Mucosa of rectum (tissue), 2 donors: Measurements from ENCODE around the gene PI4K2A.

Experiments
- H3K27ac ChIP-seq, 2 donors: one replicate each; pipeline ENCODE4 v1.7.0; 2013; ENCODE audit warnings: inconsistent platforms in 2 of 2, low read depth in 2 of 2, low read length in 2 of 2
- H3K27me3 ChIP-seq, 2 donors: one replicate each; pipeline ENCODE4 v1.7.0; 2013; ENCODE audit warnings: low read length in 2 of 2; ENCODE audit not compliant: control insufficient read depth in 2 of 2, insufficient read depth in 2 of 2
- H3K36me3 ChIP-seq, 2 donors: one replicate each; pipeline ENCODE4 v1.7.0; 2013; ENCODE audit warnings: low read length in 2 of 2; ENCODE audit not compliant: control insufficient read depth in 2 of 2, insufficient read depth in 2 of 2
- H3K4me1 ChIP-seq, 2 donors: one replicate each; pipeline ENCODE4 v1.7.0; 2013; ENCODE audit warnings: low read length in 2 of 2, mild to moderate bottlenecking in 1 of 2; ENCODE audit not compliant: control insufficient read depth in 2 of 2, insufficient read depth in 2 of 2
- H3K4me3 ChIP-seq, 2 donors: one replicate each; pipeline ENCODE4 v1.7.0; 2013; ENCODE audit warnings: low read length in 2 of 2
- H3K9ac ChIP-seq, 2 donors: one replicate each; pipeline ENCODE4 v1.7.0; 2013; ENCODE audit warnings: low read length in 2 of 2, low read depth in 1 of 2, mild to moderate bottlenecking in 1 of 2
- H3K9me3 ChIP-seq, 2 donors: one replicate each; pipeline ENCODE4 v1.7.0; 2013; ENCODE audit warnings: low read length in 2 of 2; ENCODE audit not compliant: control insufficient read depth in 2 of 2
- donor health status: healthy.
- donor health status: Normal muscosa, but diverticular disease.

The PI4K2A gene

GRCh38 chr10:97601268-97602215 is 38.9 kb upstream of the PI4K2A start:
- H3K27me3 ChIP-seq: no peaks in the 10 kb centered on the region
- no peaks in the 10 kb centered on the region for H3K9me3 ChIP-seq
- no peaks in the 10 kb centered on the region for H3K4me1 ChIP-seq
- no peak overlapping the region for H3K9ac ChIP-seq
- no peaks in the 10 kb centered on the region for H3K36me3 ChIP-seq
- H3K4me3 ChIP-seq: no peak overlapping the region
- no peak overlapping the region for H3K27ac ChIP-seq

GRCh38 chr10:97607095-97607636 is 33.3 kb upstream of the PI4K2A start:
- Histone ChIP-seq H3K4me1 (no peaks in the 10 kb centered on the region), H3K27ac (no peak overlapping the region), H3K36me3 (no peaks in the 10 kb centered on the region), H3K9ac (no peak overlapping the region), H3K9me3 (no peaks in the 10 kb centered on the region), H3K4me3 (no peak overlapping the region), H3K27me3 (no peaks in the 10 kb centered on the region)

GRCh38 chr10:97608991-97609561 is 31.4 kb upstream of the PI4K2A start:
- Histone ChIP-seq H3K4me1 (no peaks in the 10 kb centered on the region), H3K9me3 (no peaks in the 10 kb centered on the region), H3K27me3 (no peaks in the 10 kb centered on the region), H3K9ac (no peak overlapping the region), H3K4me3 (no peak overlapping the region), H3K36me3 (no peaks in the 10 kb centered on the region), H3K27ac (no peak overlapping the region)

- Histone ChIP-seq H3K9ac (no peak overlapping the region), H3K4me3 (no peak overlapping the region), H3K36me3 (no peaks in the 10 kb centered on the region), H3K9me3 (no peaks in the 10 kb centered on the region), H3K27me3 (no peaks in the 10 kb centered on the region), H3K27ac (no peak overlapping the region), H3K4me1 (no peaks in the 10 kb centered on the region)
Observed at GRCh38 chr10:97611473-97611872, 29.0 kb upstream of the PI4K2A start.

GRCh38 chr10:97612386-97612785 is 28.1 kb upstream of the PI4K2A start:
- Histone ChIP-seq H3K9ac (no peak overlapping the region), H3K4me1 (no peaks in the 10 kb centered on the region), H3K9me3 (no peaks in the 10 kb centered on the region), H3K27me3 (no peaks in the 10 kb centered on the region), H3K36me3 (no peaks in the 10 kb centered on the region), H3K4me3 (no peak overlapping the region), H3K27ac (no peak overlapping the region)

GRCh38 chr10:97618285-97618684 is 22.2 kb upstream of the PI4K2A start:
- Histone ChIP-seq H3K27me3 (no peaks in the 10 kb centered on the region), H3K36me3 (no peaks in the 10 kb centered on the region), H3K9me3 (no peaks in the 10 kb centered on the region), H3K4me1 (no peaks in the 10 kb centered on the region), H3K9ac (no peak overlapping the region), H3K4me3 (no peak overlapping the region), H3K27ac (no peak overlapping the region)

- Histone ChIP-seq H3K9ac (no peak overlapping the region), H3K9me3 (no peaks in the 10 kb centered on the region), H3K27ac (no peak overlapping the region), H3K4me1 (no peaks in the 10 kb centered on the region), H3K4me3 (no peak overlapping the region), H3K27me3 (no peaks in the 10 kb centered on the region), H3K36me3 (no peaks in the 10 kb centered on the region)
Observed at GRCh38 chr10:97618733-97619132, 21.7 kb upstream of the PI4K2A start.

- H3K4me3 ChIP-seq: no peak overlapping the region
- no peak overlapping the region for H3K9ac ChIP-seq
- H3K36me3 ChIP-seq: no peaks in the 10 kb centered on the region
- H3K27me3 ChIP-seq: no peaks in the 10 kb centered on the region
- H3K9me3 ChIP-seq: no peaks in the 10 kb centered on the region
- no peaks in the 10 kb centered on the region for H3K4me1 ChIP-seq
- no peak overlapping the region for H3K27ac ChIP-seq
Observed at GRCh38 chr10:97623277-97623676, 17.2 kb upstream of the PI4K2A start.

- Histone ChIP-seq H3K27ac (peak overlapping the region; percentile 28 to 37), H3K27me3 (no peaks in the 10 kb centered on the region), H3K4me3 (no peak overlapping the region), H3K36me3 (no peaks in the 10 kb centered on the region), H3K9ac (no peak overlapping the region), H3K9me3 (no peaks in the 10 kb centered on the region), H3K4me1 (peaks cover under 1 to 2% of the 10 kb centered on the region in 2 donors)
Observed at GRCh38 chr10:97627731-97628130, 12.7 kb upstream of the PI4K2A start.

- Histone ChIP-seq H3K27me3 (no peaks in the 10 kb centered on the region), H3K4me1 (peaks cover 3% of the 10 kb centered on the region in 2 donors), H3K9ac (no peak overlapping the region), H3K4me3 (no peak overlapping the region), H3K36me3 (no peaks in the 10 kb centered on the region), H3K9me3 (no peaks in the 10 kb centered on the region), H3K27ac (no peak overlapping the region)
Observed at GRCh38 chr10:97628228-97628627, 12.2 kb upstream of the PI4K2A start.
